ENCODE data around the gene CPNE1.

Gene CPNE1

GRCh38 chr20:35583636-35584560 is 80.8 kb downstream of the CPNE1 start:
- no peak for DNase-seq
- in situ Hi-C loops (cut with MboI; ENCODE audit: low pct_unique_long_range_greater_than_20kb, low sequenced_read_pairs), result no loop called here

GRCh38 chr20:35582741-35583404 is 81.8 kb downstream of the CPNE1 start:
- in situ Hi-C loops (cut with MboI; ENCODE audit: low pct_unique_long_range_greater_than_20kb, low sequenced_read_pairs), result no loop called here
- no peak for DNase-seq

- in situ Hi-C loops (cut with MboI; ENCODE audit: low pct_unique_long_range_greater_than_20kb, low sequenced_read_pairs), result no loop called here
- DNase-seq, result no peak
These were observed 82.6 kb downstream of the CPNE1 start for GRCh38 chr20:35582131-35582530.

DNA sequence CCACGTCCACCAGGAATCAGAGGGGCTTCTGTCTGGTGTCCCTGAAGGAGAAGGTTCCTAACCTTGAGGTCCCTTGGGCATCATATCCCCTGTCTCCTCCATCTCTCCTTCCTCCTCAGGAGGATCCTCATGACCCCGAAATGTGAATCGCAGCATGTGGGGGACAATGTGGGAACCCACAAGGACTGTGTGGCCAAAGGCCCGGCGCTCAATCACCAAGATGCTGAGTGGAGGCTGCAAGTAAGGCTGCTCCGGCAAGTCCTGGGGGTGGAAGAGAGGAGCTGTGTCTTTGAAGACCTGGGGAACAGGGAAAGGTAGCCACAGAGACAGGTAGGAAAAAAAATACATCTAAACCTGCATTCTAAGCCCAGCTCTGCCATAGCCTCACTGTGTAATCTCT is 85.5 kb downstream of the CPNE1 start:
- no peak for DNase-seq
- in situ Hi-C loops (cut with MboI; ENCODE audit: low pct_unique_long_range_greater_than_20kb, low sequenced_read_pairs), result no loop called here

GRCh38 chr20:35578469-35578868 is 86.2 kb downstream of the CPNE1 start:
- no peak for DNase-seq
- in situ Hi-C loops (cut with MboI; ENCODE audit: low pct_unique_long_range_greater_than_20kb, low sequenced_read_pairs), result no loop called here

GRCh38 chr20:35576816-35577215 is 87.9 kb downstream of the CPNE1 start:
- in situ Hi-C loops (cut with MboI; ENCODE audit: low pct_unique_long_range_greater_than_20kb, low sequenced_read_pairs), result no loop called here
- DNase-seq, result no peak
